Esophagus muscularis mucosa (tissue), 4 donors: Measurements from ENCODE around the gene CLIP3.

ENCODE experiments used
- EP300 ChIP-seq: sonication (generic); formaldehyde crosslinking; IDR thresholded peaks from one replicate; pipeline ENCODE4 v1.6.1; 2017; ENCODE audit warnings: antibody characterized with exemption
- POLR2A ChIP-seq: fragments of 450-650 bp; IDR thresholded peaks from one replicate; pipeline ENCODE4 v1.6.1; 2017; ENCODE audit warnings: antibody characterized with exemption, moderate library complexity, mild to moderate bottlenecking, low read depth
- POLR2AphosphoS5 ChIP-seq, 2 donors: sonication (generic); formaldehyde crosslinking; IDR thresholded peaks; one replicate each; pipeline ENCODE4 v1.6.1; 2017; ENCODE audit warnings: antibody characterized with exemption in 2 of 2
- TF ChIP-seq, protein P1 (sequence below), 3 experiments: fragments of 200-600 bp in 2 of 3; fragments of 450-650 bp in 1 of 3; sonication (generic) in 2 of 3; IDR thresholded peaks; one replicate each; pipeline ENCODE4 v1.5.1; 2017 to 2019; ENCODE audit warnings: antibody characterized with exemption in 3 of 3, mild to moderate bottlenecking in 2 of 3, moderate library complexity in 1 of 3

DNA sequence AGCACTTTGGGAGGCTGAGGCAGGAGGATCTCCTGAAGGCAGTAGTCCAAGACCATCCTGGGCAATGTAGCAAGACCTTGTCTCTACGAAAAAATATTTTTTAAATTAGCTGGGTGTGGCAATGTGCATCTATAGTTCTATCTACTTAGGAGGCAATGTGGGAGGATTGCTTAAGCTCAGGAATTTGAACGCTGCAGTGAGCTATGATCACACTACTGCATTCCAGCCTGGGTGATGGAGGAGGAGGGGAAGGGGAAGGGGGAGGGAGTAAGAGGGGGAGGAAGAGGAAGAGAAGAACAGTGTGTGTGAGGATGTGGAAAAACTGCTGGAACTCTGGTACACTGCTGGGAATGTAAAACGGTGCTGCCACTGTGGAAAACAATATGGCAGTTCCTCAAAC lies 9.2 kb upstream of the CLIP3 start:
- TF ChIP-seq, protein P1, sequence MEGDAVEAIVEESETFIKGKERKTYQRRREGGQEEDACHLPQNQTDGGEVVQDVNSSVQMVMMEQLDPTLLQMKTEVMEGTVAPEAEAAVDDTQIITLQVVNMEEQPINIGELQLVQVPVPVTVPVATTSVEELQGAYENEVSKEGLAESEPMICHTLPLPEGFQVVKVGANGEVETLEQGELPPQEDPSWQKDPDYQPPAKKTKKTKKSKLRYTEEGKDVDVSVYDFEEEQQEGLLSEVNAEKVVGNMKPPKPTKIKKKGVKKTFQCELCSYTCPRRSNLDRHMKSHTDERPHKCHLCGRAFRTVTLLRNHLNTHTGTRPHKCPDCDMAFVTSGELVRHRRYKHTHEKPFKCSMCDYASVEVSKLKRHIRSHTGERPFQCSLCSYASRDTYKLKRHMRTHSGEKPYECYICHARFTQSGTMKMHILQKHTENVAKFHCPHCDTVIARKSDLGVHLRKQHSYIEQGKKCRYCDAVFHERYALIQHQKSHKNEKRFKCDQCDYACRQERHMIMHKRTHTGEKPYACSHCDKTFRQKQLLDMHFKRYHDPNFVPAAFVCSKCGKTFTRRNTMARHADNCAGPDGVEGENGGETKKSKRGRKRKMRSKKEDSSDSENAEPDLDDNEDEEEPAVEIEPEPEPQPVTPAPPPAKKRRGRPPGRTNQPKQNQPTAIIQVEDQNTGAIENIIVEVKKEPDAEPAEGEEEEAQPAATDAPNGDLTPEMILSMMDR (IDR thresholded peaks at IDR 0.05), result no peak
- TF ChIP-seq POLR2A (no peak), POLR2AphosphoS5 (IDR thresholded peaks at IDR 0.05) (peak; percentile 38 to 69), EP300 (no peak)
